GM18907 (cell line): ENCODE results near the gene RAMP3.
"Not testable (repeated sequence)": the region's sequence is repeated elsewhere in the genome, so short reads cannot be mapped to it uniquely, and the experiment has no call there.

Source experiments
- ATAC-seq: cut with Tn5 transposase; IDR thresholded peaks from one replicate; pipeline ENCODE4 v1.9.1; 2021; ENCODE audit warnings: mild to moderate bottlenecking, moderate library complexity; ENCODE audit not compliant: unreplicated experiment

Gene RAMP3

GRCh38 chr7:45157653-45158401, at the start of gene RAMP3:
Gene RAMP3, plus strand, starts transcription at chr7:45157791. Its CDS starts 38 bp downstream, at chr7:45157829.
- ATAC-seq = no peak

GRCh38 chr7:45108863-45109262, 48.7 kb upstream of the RAMP3 start:
- ATAC-seq = no peak

- peak; percentile 92 for ATAC-seq
Measured at GRCh38 chr7:45111298-45112223, 46.0 kb upstream of the RAMP3 start, which contains the start of gene TBRG4. Gene TBRG4, minus strand, starts transcription at chr7:45111697. Its CDS starts 2,460 bp downstream, at chr7:45109237.

GRCh38 chr7:45112648-45113047, 44.9 kb upstream of the RAMP3 start:
- no peak for ATAC-seq

GRCh38 chr7:45114257-45114656, 43.3 kb upstream of the RAMP3 start:
- not testable (repeated sequence) for ATAC-seq

- ATAC-seq = no peak
Measured at GRCh38 chr7:45114926-45115325, 42.7 kb upstream of the RAMP3 start.

- ATAC-seq = no peak
Measured at GRCh38 chr7:45116048-45116447, 41.5 kb upstream of the RAMP3 start.

GRCh38 chr7:45117582-45117981, 40.0 kb upstream of the RAMP3 start:
- ATAC-seq = no peak

- ATAC-seq = no peak
Measured at GRCh38 chr7:45118292-45118691, 39.3 kb upstream of the RAMP3 start.

- ATAC-seq = no peak
Measured at GRCh38 chr7:45118889-45119331, 38.7 kb upstream of the RAMP3 start.

GRCh38 chr7:45119550-45119949, 38.0 kb upstream of the RAMP3 start:
- ATAC-seq = no peak

- no peak for ATAC-seq
Measured at GRCh38 chr7:45122975-45123860, 34.4 kb upstream of the RAMP3 start.

- no peak for ATAC-seq
Measured at GRCh38 chr7:45123913-45124710, 33.5 kb upstream of the RAMP3 start.

GRCh38 chr7:45125193-45125904, 32.2 kb upstream of the RAMP3 start:
- ATAC-seq = no peak

- no peak for ATAC-seq
Measured at GRCh38 chr7:45126201-45126600, 31.4 kb upstream of the RAMP3 start.

- ATAC-seq = no peak
Measured at GRCh38 chr7:45126920-45127319, 30.7 kb upstream of the RAMP3 start.

- ATAC-seq = no peak
Measured at GRCh38 chr7:45129181-45129800, 28.3 kb upstream of the RAMP3 start.

GRCh38 chr7:45129906-45130305, 27.7 kb upstream of the RAMP3 start:
- ATAC-seq = no peak

GRCh38 chr7:45130910-45131309, 26.7 kb upstream of the RAMP3 start:
- no peak for ATAC-seq
